ENCODE results near the gene RALBP1.

- TF ChIP-seq POLR2A (IDR thresholded peaks at IDR 0.05): no peak
- TF ChIP-seq POLR2AphosphoS5 (IDR thresholded peaks at IDR 0.05): no peak
These were observed 99.3 kb downstream of the RALBP1 start for GRCh38 chr18:9574473-9575115.
